ENCODE results near the gene EML1. TPM values are rescaled to one million over a fixed set of nuclear protein-coding genes. Genes with fewer than 3 reads are reported as not detected.
A peak's percentile ranks its signal among the peaks of the same experiment; 100 is the strongest.

Gene EML1
- total and polyA plus RNA-seq, 2 of the 13 experiments (the other 11 are each of a cell fraction or from before 2014, with no cell fraction given) = 0.59 to 1.7 TPM

DNA sequence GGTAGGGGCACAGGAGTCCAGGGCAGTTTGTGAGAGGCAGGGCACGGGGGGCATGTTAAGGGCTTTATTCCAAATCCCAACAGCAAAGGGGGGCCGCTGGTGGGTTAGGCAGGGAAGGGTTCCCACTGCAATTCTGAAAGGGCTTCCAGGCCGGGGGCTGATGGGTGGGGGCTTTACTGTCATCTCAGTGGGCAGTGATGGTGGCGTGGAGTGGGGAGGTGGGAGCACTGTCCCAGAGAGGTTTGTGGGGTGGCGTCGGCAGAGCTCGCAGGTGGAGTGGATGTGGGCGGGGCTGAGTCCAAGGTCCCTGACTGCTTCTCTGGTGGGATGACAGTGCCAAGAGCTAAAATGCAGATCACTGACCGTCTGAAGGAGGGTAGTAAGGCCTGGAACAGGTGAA, 150.4 kb downstream of the EML1 start (continued):
- TF ChIP-seq, protein P1, sequence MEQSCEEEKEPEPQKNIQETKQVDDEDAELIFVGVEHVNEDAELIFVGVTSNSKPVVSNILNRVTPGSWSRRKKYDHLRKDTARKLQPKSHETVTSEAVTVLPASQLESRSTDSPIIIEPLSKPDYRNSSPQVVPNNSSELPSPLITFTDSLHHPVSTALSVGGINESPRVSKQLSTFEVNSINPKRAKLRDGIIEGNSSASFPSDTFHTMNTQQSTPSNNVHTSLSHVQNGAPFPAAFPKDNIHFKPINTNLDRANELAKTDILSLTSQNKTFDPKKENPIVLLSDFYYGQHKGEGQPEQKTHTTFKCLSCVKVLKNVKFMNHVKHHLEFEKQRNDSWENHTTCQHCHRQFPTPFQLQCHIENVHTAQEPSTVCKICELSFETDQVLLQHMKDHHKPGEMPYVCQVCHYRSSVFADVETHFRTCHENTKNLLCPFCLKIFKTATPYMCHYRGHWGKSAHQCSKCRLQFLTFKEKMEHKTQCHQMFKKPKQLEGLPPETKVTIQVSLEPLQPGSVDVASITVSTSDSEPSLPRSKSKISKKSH (CRISPR knock-in tag; IDR thresholded peaks at IDR 0.05; ENCODE audit: borderline replicate concordance) = no peak
- TF ChIP-seq, protein P2, sequence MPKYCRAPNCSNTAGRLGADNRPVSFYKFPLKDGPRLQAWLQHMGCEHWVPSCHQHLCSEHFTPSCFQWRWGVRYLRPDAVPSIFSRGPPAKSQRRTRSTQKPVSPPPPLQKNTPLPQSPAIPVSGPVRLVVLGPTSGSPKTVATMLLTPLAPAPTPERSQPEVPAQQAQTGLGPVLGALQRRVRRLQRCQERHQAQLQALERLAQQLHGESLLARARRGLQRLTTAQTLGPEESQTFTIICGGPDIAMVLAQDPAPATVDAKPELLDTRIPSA (CRISPR knock-in tag; IDR thresholded peaks at IDR 0.05; ENCODE audit: borderline replicate concordance) = no peak

DNA sequence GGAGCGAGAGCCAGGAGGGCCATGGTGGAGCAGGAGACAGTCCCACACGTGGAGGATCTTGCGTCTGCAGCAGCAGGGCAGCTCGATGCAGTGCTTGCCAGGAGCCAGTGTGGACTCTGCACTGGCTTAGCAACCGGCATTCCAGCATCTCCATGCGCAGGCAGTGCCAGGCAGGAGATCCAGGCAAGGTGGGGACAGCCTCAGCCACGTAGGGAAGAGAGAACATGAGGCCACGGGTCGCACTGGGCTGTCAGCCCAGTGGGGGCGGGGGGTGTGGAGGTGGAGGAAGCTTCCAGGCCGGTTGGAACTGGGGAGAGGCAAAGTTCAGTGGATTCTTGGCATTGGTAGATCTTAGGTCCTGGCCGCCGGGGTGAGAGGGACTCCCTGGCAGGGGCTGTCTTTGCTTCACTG, 151.0 kb downstream of the EML1 start:
- H3K4me1 ChIP-seq (ENCODE audit: insufficient read depth, low read length) = peaks cover 53% of the 10 kb centered on the region
- H3K4me2 ChIP-seq (ENCODE audit: low read depth, low read length) = peak overlapping the region; percentile 58
- DNase-seq (ENCODE audit: low spot score) (peak; percentile 34), FAIRE-seq (no peak), ATAC-seq (peak; percentile 82)
- no peaks in the 10 kb centered on the region for H4K20me1 ChIP-seq (ENCODE audit: insufficient read depth, low read length)
- in situ Hi-C loops (cut with HindIII; ENCODE audit: extremely low pct_ligation_motif_present, low pct_unique_long_range_greater_than_20kb) (no loop called here), intact Hi-C loops (cut with micrococcal nuclease; ENCODE audit: unreplicated experiment) (no loop called here)
- no TSS peak for BruUV-seq (replicated peaks)
- H3K9me3 ChIP-seq (ENCODE audit: low read length) = no peaks in the 10 kb centered on the region
- peak overlapping the region in 1 of 3 experiments; percentile 11; a peak in 2 of 6 replicates for H3K4me3 ChIP-seq (replicated peaks in 1 of 3; ENCODE audit: insufficient read depth in 1 of 3, low read depth in 2 of 3, low read length in 3 of 3)
- H3K27ac ChIP-seq (ENCODE audit: extremely low read length, insufficient read depth, low read length) = no peak overlapping the region
- WGBS (ENCODE audit: low lambda C conversion rate) = 6% methylated on average over 12 of the region's 13 CpGs
- no peak overlapping the region for H2AFZ ChIP-seq (ENCODE audit: low read length)
- no peaks in the 10 kb centered on the region for H3K36me3 ChIP-seq (replicated peaks in 1 of 2; ENCODE audit: control insufficient read depth in 1 of 2, insufficient read depth in 2 of 2, low read length in 2 of 2)
- CTCF ChIA-PET (ENCODE audit: low intra/inter-chr PET ratio, low total read pairs) = no interaction called here
- no peaks in the 10 kb centered on the region for H3K79me2 ChIP-seq (ENCODE audit: insufficient read depth, low read length)
- no peaks in the 10 kb centered on the region for H3K27me3 ChIP-seq (ENCODE audit: control insufficient read depth in 1 of 2, insufficient read depth in 2 of 2, low read length in 2 of 2)
- POLR2A ChIA-PET = no interaction called here
- H3K9ac ChIP-seq (ENCODE audit: insufficient read depth, low read depth, low read length) = no peak overlapping the region
- TF ChIP-seq, protein P3, sequence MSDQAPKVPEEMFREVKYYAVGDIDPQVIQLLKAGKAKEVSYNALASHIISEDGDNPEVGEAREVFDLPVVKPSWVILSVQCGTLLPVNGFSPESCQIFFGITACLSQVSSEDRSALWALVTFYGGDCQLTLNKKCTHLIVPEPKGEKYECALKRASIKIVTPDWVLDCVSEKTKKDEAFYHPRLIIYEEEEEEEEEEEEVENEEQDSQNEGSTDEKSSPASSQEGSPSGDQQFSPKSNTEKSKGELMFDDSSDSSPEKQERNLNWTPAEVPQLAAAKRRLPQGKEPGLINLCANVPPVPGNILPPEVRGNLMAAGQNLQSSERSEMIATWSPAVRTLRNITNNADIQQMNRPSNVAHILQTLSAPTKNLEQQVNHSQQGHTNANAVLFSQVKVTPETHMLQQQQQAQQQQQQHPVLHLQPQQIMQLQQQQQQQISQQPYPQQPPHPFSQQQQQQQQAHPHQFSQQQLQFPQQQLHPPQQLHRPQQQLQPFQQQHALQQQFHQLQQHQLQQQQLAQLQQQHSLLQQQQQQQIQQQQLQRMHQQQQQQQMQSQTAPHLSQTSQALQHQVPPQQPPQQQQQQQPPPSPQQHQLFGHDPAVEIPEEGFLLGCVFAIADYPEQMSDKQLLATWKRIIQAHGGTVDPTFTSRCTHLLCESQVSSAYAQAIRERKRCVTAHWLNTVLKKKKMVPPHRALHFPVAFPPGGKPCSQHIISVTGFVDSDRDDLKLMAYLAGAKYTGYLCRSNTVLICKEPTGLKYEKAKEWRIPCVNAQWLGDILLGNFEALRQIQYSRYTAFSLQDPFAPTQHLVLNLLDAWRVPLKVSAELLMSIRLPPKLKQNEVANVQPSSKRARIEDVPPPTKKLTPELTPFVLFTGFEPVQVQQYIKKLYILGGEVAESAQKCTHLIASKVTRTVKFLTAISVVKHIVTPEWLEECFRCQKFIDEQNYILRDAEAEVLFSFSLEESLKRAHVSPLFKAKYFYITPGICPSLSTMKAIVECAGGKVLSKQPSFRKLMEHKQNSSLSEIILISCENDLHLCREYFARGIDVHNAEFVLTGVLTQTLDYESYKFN (CRISPR knock-in tag; conservative IDR thresholded peaks at IDR 0.05) = no peak
- TF ChIP-seq, protein P4, sequence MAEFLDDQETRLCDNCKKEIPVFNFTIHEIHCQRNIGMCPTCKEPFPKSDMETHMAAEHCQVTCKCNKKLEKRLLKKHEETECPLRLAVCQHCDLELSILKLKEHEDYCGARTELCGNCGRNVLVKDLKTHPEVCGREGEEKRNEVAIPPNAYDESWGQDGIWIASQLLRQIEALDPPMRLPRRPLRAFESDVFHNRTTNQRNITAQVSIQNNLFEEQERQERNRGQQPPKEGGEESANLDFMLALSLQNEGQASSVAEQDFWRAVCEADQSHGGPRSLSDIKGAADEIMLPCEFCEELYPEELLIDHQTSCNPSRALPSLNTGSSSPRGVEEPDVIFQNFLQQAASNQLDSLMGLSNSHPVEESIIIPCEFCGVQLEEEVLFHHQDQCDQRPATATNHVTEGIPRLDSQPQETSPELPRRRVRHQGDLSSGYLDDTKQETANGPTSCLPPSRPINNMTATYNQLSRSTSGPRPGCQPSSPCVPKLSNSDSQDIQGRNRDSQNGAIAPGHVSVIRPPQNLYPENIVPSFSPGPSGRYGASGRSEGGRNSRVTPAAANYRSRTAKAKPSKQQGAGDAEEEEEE (CRISPR knock-in tag; IDR thresholded peaks at IDR 0.05; ENCODE audit: borderline replicate concordance) = no peak
- TF ChIP-seq SETDB1 (CRISPR knock-in tag; IDR thresholded peaks at IDR 0.05; ENCODE audit: borderline replicate concordance) = no peak
- peak; percentile 75; the same call in 1 of the 2 replicates for TF ChIP-seq ZNF549 (CRISPR knock-in tag; IDR thresholded peaks at IDR 0.05)
- TF ChIP-seq, protein P5, sequence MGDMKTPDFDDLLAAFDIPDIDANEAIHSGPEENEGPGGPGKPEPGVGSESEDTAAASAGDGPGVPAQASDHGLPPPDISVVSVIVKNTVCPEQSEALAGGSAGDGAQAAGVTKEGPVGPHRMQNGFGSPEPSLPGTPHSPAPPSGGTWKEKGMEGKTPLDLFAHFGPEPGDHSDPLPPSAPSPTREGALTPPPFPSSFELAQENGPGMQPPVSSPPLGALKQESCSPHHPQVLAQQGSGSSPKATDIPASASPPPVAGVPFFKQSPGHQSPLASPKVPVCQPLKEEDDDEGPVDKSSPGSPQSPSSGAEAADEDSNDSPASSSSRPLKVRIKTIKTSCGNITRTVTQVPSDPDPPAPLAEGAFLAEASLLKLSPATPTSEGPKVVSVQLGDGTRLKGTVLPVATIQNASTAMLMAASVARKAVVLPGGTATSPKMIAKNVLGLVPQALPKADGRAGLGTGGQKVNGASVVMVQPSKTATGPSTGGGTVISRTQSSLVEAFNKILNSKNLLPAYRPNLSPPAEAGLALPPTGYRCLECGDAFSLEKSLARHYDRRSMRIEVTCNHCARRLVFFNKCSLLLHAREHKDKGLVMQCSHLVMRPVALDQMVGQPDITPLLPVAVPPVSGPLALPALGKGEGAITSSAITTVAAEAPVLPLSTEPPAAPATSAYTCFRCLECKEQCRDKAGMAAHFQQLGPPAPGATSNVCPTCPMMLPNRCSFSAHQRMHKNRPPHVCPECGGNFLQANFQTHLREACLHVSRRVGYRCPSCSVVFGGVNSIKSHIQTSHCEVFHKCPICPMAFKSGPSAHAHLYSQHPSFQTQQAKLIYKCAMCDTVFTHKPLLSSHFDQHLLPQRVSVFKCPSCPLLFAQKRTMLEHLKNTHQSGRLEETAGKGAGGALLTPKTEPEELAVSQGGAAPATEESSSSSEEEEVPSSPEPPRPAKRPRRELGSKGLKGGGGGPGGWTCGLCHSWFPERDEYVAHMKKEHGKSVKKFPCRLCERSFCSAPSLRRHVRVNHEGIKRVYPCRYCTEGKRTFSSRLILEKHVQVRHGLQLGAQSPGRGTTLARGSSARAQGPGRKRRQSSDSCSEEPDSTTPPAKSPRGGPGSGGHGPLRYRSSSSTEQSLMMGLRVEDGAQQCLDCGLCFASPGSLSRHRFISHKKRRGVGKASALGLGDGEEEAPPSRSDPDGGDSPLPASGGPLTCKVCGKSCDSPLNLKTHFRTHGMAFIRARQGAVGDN (CRISPR knock-in tag; IDR thresholded peaks at IDR 0.05) = peak; percentile 45
- 0 out of 2 replicates have a peak, but pooled peaks have one; percentile 22 for TF ChIP-seq RXRA (CRISPR knock-in tag; IDR thresholded peaks at IDR 0.05)
